Endothelial cell of umbilical vein (primary cell): Measurements from ENCODE around the gene PSORS1C1. TPM values are rescaled to one million over a fixed set of nuclear protein-coding genes. Genes with fewer than 3 reads are reported as not detected.

Experiments used
- BruUV-seq: library from RNA; stranded (reverse); fragments of 400-500 nt; replicated peaks from 2 replicates; lab custom pipeline; 2021; lab: Mats Ljungman, UMichigan
- CTCF ChIA-PET: fragments of 300-600, 350-600 bp; sonication (Branson Sonifier 250); formaldehyde crosslinking; loops from one replicate; lab custom pipeline; 2021; ENCODE audit warnings: antibody characterized with exemption, inconsistent platforms; lab: Charles Lee
- POLR2A ChIA-PET: fragments of 300-600, 350-600 bp; sonication (Branson Sonifier 250); formaldehyde crosslinking; loops from one replicate; lab custom pipeline; 2021; ENCODE audit warnings: antibody characterized with exemption, inconsistent platforms; lab: Charles Lee
- DNase-seq: peaks from one replicate; pipeline ENCODE4 v3.0.0-alpha.2; 2011; ENCODE audit warnings: low read depth, low spot score
- FAIRE-seq: peaks from 2 replicates; lab custom pipeline; 2011; peaks lifted over from hg19 to GRCh38; lab: Jason Lieb, UNC
- H2AFZ ChIP-seq: 2 replicates; pipeline ENCODE4 v1.6.0; 2012; ENCODE audit warnings: low read depth, low read length, control low read depth, inconsistent platforms
- H3K27ac ChIP-seq: 2 replicates; pipeline ENCODE4 v1.5.1; 2011; ENCODE audit warnings: low read depth, mild to moderate bottlenecking, control low read depth, low read length, moderate library complexity; ENCODE audit not compliant: insufficient read depth
- H3K27me3 ChIP-seq, 2 experiments: 2 replicates each; pipeline versions ENCODE4 v1.6.0 to v1.6.1; 2011; ENCODE audit warnings: low read length in 2 of 2, mixed read lengths in 1 of 2; ENCODE audit not compliant: control insufficient read depth in 2 of 2, insufficient read depth in 2 of 2
- H3K36me3 ChIP-seq, 2 experiments: 2 replicates in 1 of 2; 3 replicates in 1 of 2; pipeline ENCODE4 v1.5.1; 2011; ENCODE audit warnings: low read length in 2 of 2, mild to moderate bottlenecking in 1 of 2, moderate library complexity in 1 of 2; ENCODE audit not compliant: control insufficient read depth in 2 of 2, insufficient read depth in 2 of 2; ENCODE audit errors: extremely low read depth in 1 of 2
- H3K4me1 ChIP-seq: 3 replicates; pipeline ENCODE4 v1.5.1; 2011; ENCODE audit warnings: mild to moderate bottlenecking, low read length; ENCODE audit not compliant: control insufficient read depth, insufficient read depth; ENCODE audit errors: extremely low read depth
- H3K4me2 ChIP-seq: 2 replicates; pipeline ENCODE4 v1.6.1; 2011; ENCODE audit warnings: low read length, control low read depth, mixed read lengths; ENCODE audit not compliant: insufficient read depth
- H3K4me3 ChIP-seq, 3 experiments: fragments of 200-600 bp in 1 of 3; sonication (generic), shearing (Covaris generic) in 1 of 3; replicated peaks in 1 of 3; 2 replicates each; pipeline ENCODE4 v1.5.1; 2011 to 2016; ENCODE audit warnings: control low read depth in 3 of 3, low read length in 3 of 3, mild to moderate bottlenecking in 2 of 3, inconsistent platforms in 1 of 3, low read depth in 1 of 3, moderate library complexity in 1 of 3; ENCODE audit not compliant: insufficient read depth in 1 of 3
- H3K79me2 ChIP-seq: 2 replicates; pipeline ENCODE4 v1.6.0; 2012; ENCODE audit warnings: low read length, inconsistent platforms; ENCODE audit not compliant: control insufficient read depth, insufficient read depth
- H3K9ac ChIP-seq: replicated peaks from 2 replicates; pipeline ENCODE3; 2011; ENCODE audit warnings: low read length, control low read depth; ENCODE audit not compliant: insufficient read depth; ENCODE audit errors: extremely low read depth
- H3K9me1 ChIP-seq: replicated peaks from 3 replicates; pipeline ENCODE4 v1.6.0; 2011; ENCODE audit warnings: mild to moderate bottlenecking, low read length; ENCODE audit not compliant: control insufficient read depth, insufficient read depth; ENCODE audit errors: extremely low read depth
- H3K9me3 ChIP-seq: replicated peaks from 2 replicates; pipeline ENCODE4 v1.5.1; 2012; ENCODE audit warnings: low read length, inconsistent platforms; ENCODE audit not compliant: control insufficient read depth, insufficient read depth
- H4K20me1 ChIP-seq: replicated peaks from 2 replicates; pipeline ENCODE3; 2011; ENCODE audit warnings: mild to moderate bottlenecking, low read length; ENCODE audit not compliant: control insufficient read depth, insufficient read depth; ENCODE audit errors: extremely low read depth
- EZH2 ChIP-seq: IDR thresholded peaks from 2 replicates; pipeline ENCODE4 v1.6.1; 2012; ENCODE audit warnings: borderline replicate concordance, low read depth, mild to moderate bottlenecking, moderate library complexity, low read length, inconsistent platforms; ENCODE audit not compliant: severe bottlenecking
- GATA2 ChIP-seq: IDR thresholded peaks from 2 replicates; pipeline ENCODE4 v1.7.0; 2011; ENCODE audit warnings: low read depth, mild to moderate bottlenecking, moderate library complexity, mixed read lengths, low read length; ENCODE audit not compliant: insufficient read length, insufficient read depth
- JUN ChIP-seq: IDR thresholded peaks from 2 replicates; pipeline ENCODE4 v1.6.1; 2011; ENCODE audit warnings: borderline replicate concordance, low read depth; ENCODE audit not compliant: insufficient read length, insufficient read depth
- MYC ChIP-seq: IDR thresholded peaks from one replicate; pipeline ENCODE4 v1.6.1; 2011; ENCODE audit warnings: mild to moderate bottlenecking, low read depth, low read length
- POLR2A ChIP-seq: IDR thresholded peaks from 2 replicates; pipeline ENCODE4 v1.6.1; 2012; ENCODE audit warnings: low read depth, mild to moderate bottlenecking, control low read depth, low read length
- POLR2AphosphoS5 ChIP-seq: IDR thresholded peaks from 2 replicates; pipeline ENCODE4 v1.6.1; 2012; ENCODE audit warnings: low read depth, mild to moderate bottlenecking, control low read depth, low read length, moderate library complexity; ENCODE audit not compliant: insufficient read depth
- dilution Hi-C: fragments of 300-500 bp; cut with MboI; formaldehyde crosslinking; loops from one replicate; pipeline ENCODE4 v1.15.0; 2019; ENCODE audit warnings: low sequenced_read_pairs; ENCODE audit not compliant: extremely low pct_ligation_motif_present
- intact Hi-C: fragments of 100-400 bp; cut with micrococcal nuclease; formaldehyde crosslinking; loops from one replicate; pipeline ENCODE4 v1.10.0; 2022
- polyA plus RNA-seq, 4 experiments: library from polyadenylated mRNA; depleted of rRNA in 3 of 4; stranded (reverse) in 3 of 4; unstranded in 1 of 4; fragments of >200 nt; gene quantifications; 2 replicates each; pipeline versions ENCODE4 v1.2.1 to v1.2.3, GENCODE V29; 2011 to 2012; ENCODE audit warnings: missing spikeins in 1 of 4
- total RNA-seq: library from RNA; stranded (reverse); gene quantifications from 2 replicates; pipeline ENCODE4 v1.2.3, GENCODE V29; 2021
- TF ChIP-seq, protein P1 (sequence below), 2 donors: IDR thresholded peaks; 1 replicate in 1 of 2; 2 replicates in 1 of 2; pipeline ENCODE4 v1.5.1; 2011; ENCODE audit warnings: low read length in 2 of 2, mild to moderate bottlenecking in 2 of 2, moderate library complexity in 2 of 2, control low read depth in 1 of 2, inconsistent platforms in 1 of 2, low read depth in 1 of 2; ENCODE audit not compliant: insufficient read depth in 1 of 2; ENCODE audit errors: extremely low read depth in 1 of 2
- TF ChIP-seq, protein P2 (sequence below): IDR thresholded peaks from 2 replicates; pipeline ENCODE4 v1.6.1; 2011; ENCODE audit not compliant: insufficient read depth, insufficient read length

PSORS1C1 gene
- total and polyA plus RNA-seq, 2 donors (not counting 3 experiments of a cell fraction or from before 2014, with no cell fraction given), result 1.1 to 13.2 TPM

DNA sequence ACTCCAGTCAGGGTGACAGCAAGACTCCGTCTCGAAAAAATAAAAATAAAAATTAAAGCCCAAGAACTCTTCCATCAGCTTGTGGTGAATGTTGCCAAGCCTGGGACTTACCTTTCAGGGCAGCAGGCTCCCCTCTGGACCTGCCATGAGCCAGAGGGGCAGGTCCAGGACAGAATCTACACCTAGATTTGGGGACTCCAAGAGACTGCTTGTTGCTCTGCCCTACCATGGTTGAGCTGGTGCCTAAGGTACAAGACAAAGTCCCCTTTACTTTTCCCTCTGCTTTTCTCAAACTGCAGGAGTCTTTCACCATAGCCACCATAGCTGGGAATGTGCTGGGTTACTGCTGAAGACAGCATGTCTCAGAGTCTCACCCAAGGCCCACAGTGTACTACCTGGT is 11.5 kb upstream of the PSORS1C1 start:
- Histone ChIP-seq H3K9ac (no peak overlapping the region), H4K20me1 (no peaks in the 10 kb centered on the region), H3K9me3 (no peaks in the 10 kb centered on the region), H3K79me2 (no peaks in the 10 kb centered on the region), H3K4me3 (no peak overlapping the region), H3K4me1 (no peaks in the 10 kb centered on the region), H3K27ac (no peak overlapping the region), H3K9me1 (no peaks in the 10 kb centered on the region), H3K27me3 (peaks cover 0 to 3% of the 10 kb centered on the region in 2 experiments), H3K4me2 (no peak overlapping the region), H2AFZ (no peak overlapping the region), H3K36me3 (no peaks in the 10 kb centered on the region)
- DNase-seq (no peak), FAIRE-seq (no peak)
- TF ChIP-seq EZH2 (no peak), GATA2 (no peak)
- CTCF ChIA-PET, result interaction anchor here (0.8 to 2.5 kb wide), 8 partner anchors 11 to 189 kb away, joined by 4 to 14 read pairs (median 6); partner anchors contain the start of genes C6orf15, PSORS1C1 and VARS2
- dilution Hi-C loops, result no loop called here
- POLR2A ChIA-PET, result no interaction called here
- no TSS peak for BruUV-seq
- intact Hi-C loops, result no loop called here

DNA sequence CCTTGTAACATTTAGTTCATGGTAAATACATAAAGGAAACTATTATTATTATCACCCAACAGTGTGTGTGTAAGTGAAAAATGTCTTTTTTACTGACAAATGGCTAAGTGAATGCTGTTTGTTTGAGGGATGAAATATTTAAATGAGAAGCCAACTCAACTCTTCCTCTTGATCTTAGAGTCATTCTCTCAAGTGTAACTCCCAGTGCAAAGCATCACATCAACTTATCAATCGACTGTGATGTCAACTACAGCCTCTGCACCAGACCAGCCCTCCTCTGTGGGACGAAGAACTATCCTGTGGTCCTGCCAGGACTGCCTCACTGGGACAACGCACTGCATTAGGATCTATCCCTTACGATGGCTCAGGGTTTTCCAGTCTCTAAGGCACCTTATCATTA is 7.5 kb upstream of the PSORS1C1 start:
- Histone ChIP-seq H2AFZ (no peak overlapping the region), H3K4me1 (no peaks in the 10 kb centered on the region), H3K27ac (no peak overlapping the region), H3K27me3 (peaks cover 5 to 15% of the 10 kb centered on the region in 2 experiments), H3K4me2 (no peak overlapping the region), H3K9ac (no peak overlapping the region), H4K20me1 (no peaks in the 10 kb centered on the region), H3K9me3 (no peaks in the 10 kb centered on the region), H3K9me1 (no peaks in the 10 kb centered on the region), H3K79me2 (no peaks in the 10 kb centered on the region), H3K4me3 (no peak overlapping the region), H3K36me3 (no peaks in the 10 kb centered on the region)
- dilution Hi-C loops (no loop called here), intact Hi-C loops (no loop called here)
- FAIRE-seq (no peak), DNase-seq (no peak)
- POLR2A ChIA-PET, result no interaction called here
- CTCF ChIA-PET, result no interaction called here
- no TSS peak for BruUV-seq
- TF ChIP-seq JUN, result no peak
- no peak for TF ChIP-seq MYC
- TF ChIP-seq, protein P1, sequence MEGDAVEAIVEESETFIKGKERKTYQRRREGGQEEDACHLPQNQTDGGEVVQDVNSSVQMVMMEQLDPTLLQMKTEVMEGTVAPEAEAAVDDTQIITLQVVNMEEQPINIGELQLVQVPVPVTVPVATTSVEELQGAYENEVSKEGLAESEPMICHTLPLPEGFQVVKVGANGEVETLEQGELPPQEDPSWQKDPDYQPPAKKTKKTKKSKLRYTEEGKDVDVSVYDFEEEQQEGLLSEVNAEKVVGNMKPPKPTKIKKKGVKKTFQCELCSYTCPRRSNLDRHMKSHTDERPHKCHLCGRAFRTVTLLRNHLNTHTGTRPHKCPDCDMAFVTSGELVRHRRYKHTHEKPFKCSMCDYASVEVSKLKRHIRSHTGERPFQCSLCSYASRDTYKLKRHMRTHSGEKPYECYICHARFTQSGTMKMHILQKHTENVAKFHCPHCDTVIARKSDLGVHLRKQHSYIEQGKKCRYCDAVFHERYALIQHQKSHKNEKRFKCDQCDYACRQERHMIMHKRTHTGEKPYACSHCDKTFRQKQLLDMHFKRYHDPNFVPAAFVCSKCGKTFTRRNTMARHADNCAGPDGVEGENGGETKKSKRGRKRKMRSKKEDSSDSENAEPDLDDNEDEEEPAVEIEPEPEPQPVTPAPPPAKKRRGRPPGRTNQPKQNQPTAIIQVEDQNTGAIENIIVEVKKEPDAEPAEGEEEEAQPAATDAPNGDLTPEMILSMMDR (IDR thresholded peaks at IDR 0.05; ENCODE audit: extremely low read depth in 1 of 2, insufficient read depth in 1 of 2, low read depth in 1 of 2, low read length in 2 of 2), result no peak
- TF ChIP-seq POLR2A, result no peak
- TF ChIP-seq GATA2, result no peak
- no peak for TF ChIP-seq EZH2
- no peak for TF ChIP-seq POLR2AphosphoS5
- TF ChIP-seq, protein P2, sequence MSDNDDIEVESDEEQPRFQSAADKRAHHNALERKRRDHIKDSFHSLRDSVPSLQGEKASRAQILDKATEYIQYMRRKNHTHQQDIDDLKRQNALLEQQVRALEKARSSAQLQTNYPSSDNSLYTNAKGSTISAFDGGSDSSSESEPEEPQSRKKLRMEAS, result no peak
